BLaER1 treated with 17β-estradiol and CSF1 and Interleukin-3, amounts not matched to agents 10 nM and 100 nM (cell line): ENCODE results near the gene RPL3.
A peak's percentile ranks its signal among the peaks of the same experiment; 100 is the strongest.

Experiments used
- H3K27ac ChIP-seq, 11 experiments: shearing (Covaris generic); formaldehyde crosslinking; 2 replicates each; pipeline ENCODE4 v1.8.1; 2022
- H3K27me3 ChIP-seq, 11 experiments: shearing (Covaris generic); formaldehyde crosslinking; 2 replicates each; pipeline ENCODE4 v1.8.1; 2022
- H3K36me3 ChIP-seq, 11 experiments: shearing (Covaris generic); formaldehyde crosslinking; 2 replicates each; pipeline ENCODE4 v1.8.1; 2022
- H3K4me1 ChIP-seq, 10 experiments: shearing (Covaris generic); formaldehyde crosslinking; 2 replicates each; pipeline ENCODE4 v1.8.1; 2022
- H3K4me2 ChIP-seq, 11 experiments: shearing (Covaris generic); formaldehyde crosslinking; 2 replicates each; pipeline ENCODE4 v1.8.1; 2022
- H3K4me3 ChIP-seq, 10 experiments: shearing (Covaris generic); formaldehyde crosslinking; 2 replicates each; pipeline ENCODE4 v1.8.1; 2022
- H3K9ac ChIP-seq, 11 experiments: shearing (Covaris generic); formaldehyde crosslinking; 2 replicates each; pipeline ENCODE4 v1.8.1; 2022
- H3K9me3 ChIP-seq, 11 experiments: shearing (Covaris generic); formaldehyde crosslinking; replicated peaks in 1 of 11; 2 replicates each; pipeline ENCODE4 v1.8.1; 2022
- H4K20me1 ChIP-seq, 11 experiments: shearing (Covaris generic); formaldehyde crosslinking; 2 replicates each; pipeline ENCODE4 v1.8.1; 2022
- Cebpa-rat ChIP-seq, 11 experiments: shearing (Covaris generic); IDR thresholded peaks; 2 replicates each; pipeline ENCODE4 v1.8.1; 2022

The RPL3 gene

DNA sequence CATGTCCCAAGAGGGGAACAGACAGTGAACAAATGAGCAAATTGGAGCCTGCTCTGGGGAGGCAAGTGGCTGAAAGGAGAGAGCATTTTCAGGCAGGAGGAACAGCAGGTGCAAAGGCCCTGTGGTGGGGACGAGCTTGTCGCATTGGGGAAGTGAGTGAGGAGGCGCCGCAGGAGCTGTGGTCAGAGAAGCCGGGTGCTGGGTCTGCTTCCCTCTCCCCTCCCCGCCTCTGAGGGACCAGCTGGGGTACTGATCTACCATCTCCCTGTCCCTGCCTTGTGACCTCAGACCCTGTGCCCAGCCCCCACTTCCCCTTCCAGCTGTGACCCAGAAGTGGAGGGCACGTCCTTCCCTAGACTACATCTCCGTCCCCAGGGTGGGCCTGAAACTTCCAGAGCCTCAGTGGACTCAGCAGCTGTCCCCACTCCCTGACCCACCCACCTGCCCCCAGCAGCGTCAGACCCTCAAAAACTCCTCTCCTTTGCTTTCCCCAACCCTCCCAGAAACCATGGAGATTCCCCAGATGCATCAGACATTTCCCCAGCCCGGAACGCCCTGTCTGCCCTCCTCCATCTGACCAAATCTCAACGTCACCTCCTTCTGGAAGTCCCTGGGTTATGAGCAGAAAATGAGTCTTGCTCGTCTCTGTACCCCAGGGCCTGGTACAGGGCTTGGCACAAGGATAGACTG is 54.9 kb downstream of the RPL3 start:
- Histone ChIP-seq H3K4me3 (no peak overlapping the region), H3K27me3 (peaks cover 0 to 5% (median 0%) of the 10 kb centered on the region in 11 experiments; a peak in 1 of 22 replicates), H3K9me3 (peaks cover 8 to 19% (median 16%) of the 10 kb centered on the region in 11 experiments; a peak in 21 of 22 replicates), H3K36me3 (no peaks in the 10 kb centered on the region), H3K27ac (no peak overlapping the region), H3K4me2 (peak overlapping the region in 3 of 11 experiments; percentile 15 to 46 (median 17); a peak in 2 of 22 replicates), H3K4me1 (peaks cover 7 to 30% (median 17%) of the 10 kb centered on the region in 10 experiments; a peak in 17 of 20 replicates), H3K9ac (no peak overlapping the region), H4K20me1 (peaks cover 0 to 12% (median 0%) of the 10 kb centered on the region in 11 experiments; a peak in 2 of 22 replicates)
- no peak for TF ChIP-seq Cebpa-rat (IDR thresholded peaks at IDR 0.05)

- H3K9ac ChIP-seq = no peak overlapping the region
- H3K4me3 ChIP-seq = no peak overlapping the region
- peaks cover 7 to 30% (median 17%) of the 10 kb centered on the region in 10 experiments; a peak in 17 of 20 replicates for H3K4me1 ChIP-seq
- no peak for TF ChIP-seq Cebpa-rat (IDR thresholded peaks at IDR 0.05)
- peaks cover 0 to 1% (median 0%) of the 10 kb centered on the region in 11 experiments; a peak in 1 of 22 replicates for H3K27me3 ChIP-seq
- no peaks in the 10 kb centered on the region for H3K36me3 ChIP-seq
- H3K27ac ChIP-seq = no peak overlapping the region
- peaks cover 0 to 9% (median 0%) of the 10 kb centered on the region in 11 experiments; a peak in 2 of 22 replicates for H4K20me1 ChIP-seq
- H3K9me3 ChIP-seq = peaks cover 8 to 19% (median 16%) of the 10 kb centered on the region in 11 experiments; a peak in 21 of 22 replicates
- H3K4me2 ChIP-seq = peak overlapping the region in 1 of 11 experiments; percentile 46; a peak in 2 of 22 replicates
Observed at GRCh38 chr22:39263626-39264348, 55.6 kb downstream of the RPL3 start.
